ENCODE data around the gene AKR1C2.
"Not testable (repeated sequence)": the region's sequence is repeated elsewhere in the genome, so short reads cannot be mapped to it uniquely, and the experiment has no call there.

AKR1C2 gene

DNA sequence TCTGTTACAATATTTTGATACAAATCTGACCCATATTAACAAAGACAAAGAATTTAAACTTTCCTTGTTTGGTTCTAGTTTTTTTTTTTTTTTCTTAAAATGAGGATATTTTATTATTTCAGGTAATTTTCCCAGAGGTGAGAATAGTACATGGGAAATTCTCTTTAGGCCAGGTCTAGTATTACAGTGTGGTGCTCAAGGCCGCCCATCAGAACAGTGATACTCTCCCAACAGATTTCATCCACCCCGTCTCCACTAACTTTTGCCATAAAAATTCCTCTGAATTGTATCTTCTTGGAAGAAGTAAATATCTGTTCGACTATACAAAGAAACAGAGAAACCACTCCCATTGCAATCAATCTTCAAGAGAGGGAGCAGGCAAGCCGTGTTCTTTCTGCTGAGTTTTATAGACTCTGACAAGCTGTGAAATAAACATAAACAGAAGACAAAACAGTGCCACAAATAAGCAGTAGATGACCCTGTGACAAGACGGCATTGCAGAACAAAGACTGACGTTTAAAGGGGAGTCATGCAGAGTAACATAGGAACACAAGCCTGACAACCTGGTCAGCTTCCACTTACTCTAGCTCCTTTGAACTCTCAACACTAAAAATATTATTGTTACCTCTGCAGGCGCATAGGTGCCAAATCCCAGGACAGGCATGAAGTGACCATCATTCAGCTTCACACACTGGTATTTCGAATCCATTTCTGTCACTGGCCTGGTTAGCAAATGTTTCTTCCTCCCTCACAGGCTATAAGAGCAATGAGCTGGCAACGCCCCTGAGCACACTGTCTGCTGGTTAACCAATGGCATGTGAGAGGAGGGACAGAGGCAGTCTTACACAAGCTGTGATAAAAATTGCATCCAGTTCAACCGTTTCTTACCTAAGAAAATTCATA, at the start of gene AKR1C2:
Gene AKR1C2, minus strand, starts transcription at position 731 of the 903 bp plus-strand sequence. Its CDS starts 22 bp downstream, at position 709.
- DNase-seq = not testable (repeated sequence)

DNA sequence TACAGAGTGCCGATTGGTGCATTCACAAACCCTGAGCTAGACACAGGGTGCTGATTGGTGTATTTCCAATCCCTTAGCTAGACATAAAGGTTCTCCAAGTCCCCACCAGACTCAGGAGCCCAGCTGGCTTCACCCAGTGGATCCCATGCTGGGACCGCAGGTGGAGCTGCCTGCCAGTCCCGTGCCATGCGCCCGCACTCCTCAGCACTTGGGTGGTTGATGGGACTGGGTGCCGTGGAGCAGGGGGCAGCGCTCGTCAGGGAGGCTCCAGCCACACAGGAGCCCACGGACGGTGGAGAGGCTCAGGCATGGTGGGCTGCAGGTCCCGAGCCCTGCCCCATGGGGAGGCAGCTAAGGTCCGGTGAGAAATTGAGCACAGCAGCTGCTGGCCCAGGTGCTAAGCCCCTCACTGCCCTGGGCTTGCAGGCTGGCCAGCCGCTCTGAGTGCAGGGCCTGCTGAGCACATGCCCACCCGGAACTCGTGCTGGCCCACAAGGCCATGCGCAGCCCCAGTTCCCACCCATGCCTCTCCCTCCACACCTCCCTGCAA, 49.4 kb upstream of the AKR1C2 start:
- DNase-seq = not testable (repeated sequence)

DNA sequence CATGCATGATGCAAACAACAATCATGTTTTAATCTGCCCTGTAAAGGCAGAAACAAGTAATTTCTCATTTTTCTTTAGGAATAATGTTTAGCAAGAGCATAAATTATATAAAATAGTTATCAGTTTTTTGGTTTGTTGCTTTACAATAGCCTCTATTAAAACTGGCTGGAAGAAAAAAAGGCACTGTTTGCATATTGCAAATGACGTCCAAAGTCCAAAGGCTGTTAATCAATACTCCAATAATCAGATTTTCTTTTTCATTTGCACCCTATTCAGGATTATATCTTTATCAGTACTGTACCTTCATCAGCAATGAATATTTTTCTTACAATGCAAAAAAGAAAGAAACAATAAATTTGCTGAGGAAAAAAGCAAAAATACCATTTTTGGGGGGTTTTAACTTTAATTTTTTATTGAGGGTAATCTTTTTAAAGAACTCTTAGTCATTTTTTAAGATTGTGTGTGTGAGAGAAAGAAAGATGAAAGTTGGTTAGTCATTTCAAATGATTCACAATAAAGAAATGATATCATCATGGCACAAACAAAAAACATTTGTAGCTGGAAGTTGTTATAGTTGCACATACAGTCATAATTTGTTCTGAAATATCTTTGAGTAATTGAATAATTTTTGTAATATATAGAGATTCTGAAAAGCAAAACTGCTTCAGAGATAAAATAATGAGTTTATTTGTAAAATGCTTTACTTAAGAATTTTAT, 44.4 kb upstream of the AKR1C2 start:
- DNase-seq = no peak

DNA sequence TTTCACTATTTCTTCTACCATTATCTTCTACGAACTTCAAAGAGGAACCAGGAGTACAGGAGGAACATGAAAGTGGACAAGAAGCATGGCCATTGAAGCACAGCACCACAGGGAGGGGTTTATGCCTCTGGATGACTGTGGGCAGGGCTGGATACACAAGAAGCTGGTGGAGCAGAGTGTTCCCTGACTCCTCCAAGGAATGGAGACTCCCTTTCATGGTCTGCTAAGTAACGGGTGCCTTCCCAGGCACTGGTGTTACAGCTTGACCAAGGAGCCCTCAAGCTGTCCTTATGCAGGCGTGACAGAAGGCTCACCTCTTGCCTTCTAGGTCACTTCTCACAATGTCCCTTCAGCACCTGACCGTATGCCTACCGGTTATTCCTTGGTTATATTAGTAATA, 43.4 kb upstream of the AKR1C2 start:
- DNase-seq = not testable (repeated sequence)

DNA sequence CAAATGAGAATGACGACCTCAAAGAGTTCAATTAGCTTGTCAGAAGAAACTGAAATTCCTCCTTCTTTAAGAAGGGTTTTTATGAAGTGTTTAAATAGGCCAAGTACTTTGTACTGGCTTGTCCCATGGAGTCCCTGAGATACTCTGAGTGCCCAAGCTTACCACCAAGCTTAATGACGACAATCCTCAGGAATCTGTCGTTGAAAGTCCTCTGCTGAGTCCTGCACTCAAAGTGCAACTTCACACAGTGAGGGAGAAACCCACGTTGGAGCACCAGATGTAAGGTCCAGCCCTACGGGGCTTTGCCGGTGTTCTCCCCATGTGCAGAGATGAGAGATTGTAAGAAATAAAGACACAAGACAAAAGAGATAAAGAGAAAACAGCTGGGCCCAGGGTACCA, 42.8 kb upstream of the AKR1C2 start:
- DNase-seq = no peak

DNA sequence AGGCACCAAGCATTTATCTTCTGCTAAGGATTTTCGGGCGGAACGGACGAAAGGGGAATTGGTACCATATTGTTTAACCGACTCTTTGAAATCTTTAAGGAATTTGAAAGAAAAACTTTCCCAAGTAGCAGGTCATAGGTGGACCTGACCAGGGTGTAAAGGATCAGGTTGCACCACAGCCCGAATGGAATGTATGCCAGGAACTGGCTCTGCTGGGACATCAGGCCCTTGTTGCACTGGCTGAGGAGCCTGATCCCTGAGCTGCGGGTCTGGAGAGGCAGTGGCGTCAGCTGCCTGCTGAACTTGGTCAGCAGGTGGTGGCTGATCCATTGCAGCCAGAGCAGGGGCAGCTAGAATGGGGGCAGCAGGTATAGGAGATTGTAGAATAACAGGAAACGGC, 41.4 kb upstream of the AKR1C2 start:
- DNase-seq = no peak

DNA sequence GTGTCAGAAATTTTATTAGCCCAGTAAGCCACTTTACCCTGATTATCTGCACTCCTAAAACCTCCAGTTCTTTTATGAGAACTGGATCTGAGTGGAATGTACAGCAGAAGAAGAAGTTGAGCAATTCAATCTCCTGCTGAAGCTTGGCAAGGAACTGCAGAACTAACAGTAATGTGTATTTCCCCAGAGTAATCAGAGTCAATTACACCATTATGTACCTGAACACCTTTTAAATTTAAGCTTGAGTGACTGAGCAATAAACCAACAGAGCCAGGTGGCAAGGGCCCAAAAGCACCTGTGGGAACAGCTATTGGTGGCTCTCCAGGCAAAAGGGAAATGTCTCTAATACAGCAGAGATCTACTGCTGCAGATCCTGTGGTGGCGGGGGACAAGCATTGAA, 40.1 kb upstream of the AKR1C2 start:
- no peak for DNase-seq

DNA sequence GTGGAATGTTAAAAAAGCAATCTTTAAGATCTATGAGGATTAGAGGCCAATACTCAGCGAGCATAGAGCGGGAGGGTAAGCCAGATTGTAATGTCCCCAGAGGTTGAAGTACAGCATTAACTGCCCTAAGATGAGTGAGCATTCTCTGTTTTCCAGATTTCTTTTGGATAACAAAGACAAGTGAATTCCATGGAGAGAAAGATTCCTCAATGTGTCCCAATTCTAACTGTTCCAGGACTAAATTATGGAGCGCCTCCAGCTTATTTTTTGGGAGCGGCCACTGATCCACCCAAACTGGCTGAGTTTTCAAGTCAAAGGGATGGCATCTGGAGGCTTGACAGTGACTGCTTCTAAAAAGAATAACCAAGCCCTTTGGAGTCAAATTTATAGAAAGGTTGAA, 39.3 kb upstream of the AKR1C2 start:
- no peak for DNase-seq

DNA sequence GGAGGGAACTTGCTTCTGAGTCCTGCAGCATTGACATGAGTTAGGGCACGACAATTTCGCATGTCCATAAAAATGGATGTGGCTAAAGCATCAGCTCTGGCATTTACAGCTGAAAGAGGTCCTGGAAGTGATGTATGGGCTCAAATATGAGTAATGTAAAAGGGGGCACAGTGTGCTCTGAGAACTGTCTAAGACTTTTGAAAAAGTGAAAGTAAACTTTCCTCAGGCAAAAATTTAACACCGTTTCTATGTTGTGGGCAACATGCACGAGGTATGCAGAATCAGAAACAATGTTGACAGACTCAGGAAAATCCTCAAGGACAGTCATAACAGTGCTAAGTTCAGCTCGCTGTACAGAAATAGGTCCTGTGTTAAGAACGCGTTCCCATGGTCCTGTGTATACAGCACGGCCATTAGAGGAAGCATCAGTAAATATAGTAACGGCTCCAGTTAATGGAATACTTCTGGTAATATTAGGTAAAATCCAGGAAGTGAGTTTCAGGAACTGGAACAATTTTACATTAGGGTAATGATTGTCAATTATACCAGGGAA, 37.9 kb upstream of the AKR1C2 start:
- no peak for DNase-seq

DNA sequence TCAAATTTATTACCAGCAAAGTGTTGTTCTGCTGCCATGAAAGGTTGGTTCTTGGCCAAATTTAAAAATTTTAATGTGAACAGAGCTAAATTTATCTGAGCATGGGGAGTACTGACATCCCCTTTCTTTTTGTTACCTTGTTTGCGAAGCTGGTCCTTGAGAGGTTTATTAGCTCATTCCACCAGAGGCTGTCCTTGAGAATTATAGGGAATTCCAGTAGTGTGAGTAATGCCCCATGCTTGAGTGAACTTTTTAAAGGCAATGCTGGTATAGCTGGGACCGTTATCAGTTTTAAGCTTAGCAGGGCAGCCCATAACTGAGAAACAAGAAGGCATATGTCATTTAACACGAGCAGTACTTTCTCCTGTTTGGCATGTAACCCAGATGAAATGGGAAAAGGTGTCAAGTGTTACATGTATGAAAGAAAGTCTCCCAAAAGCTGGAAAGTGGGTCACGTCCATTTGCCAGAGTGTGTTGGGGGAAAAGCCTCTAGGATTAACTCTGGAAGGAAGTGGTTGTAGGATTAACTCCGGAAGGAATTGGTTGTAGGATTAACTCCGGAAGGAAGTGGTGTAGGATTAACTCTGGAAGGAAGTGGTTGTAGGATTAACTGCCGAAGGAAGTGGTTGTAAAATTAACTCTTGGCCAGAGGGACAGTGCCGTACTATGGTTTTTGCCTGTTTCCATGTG, 37.3 kb upstream of the AKR1C2 start:
- no peak for DNase-seq

DNA sequence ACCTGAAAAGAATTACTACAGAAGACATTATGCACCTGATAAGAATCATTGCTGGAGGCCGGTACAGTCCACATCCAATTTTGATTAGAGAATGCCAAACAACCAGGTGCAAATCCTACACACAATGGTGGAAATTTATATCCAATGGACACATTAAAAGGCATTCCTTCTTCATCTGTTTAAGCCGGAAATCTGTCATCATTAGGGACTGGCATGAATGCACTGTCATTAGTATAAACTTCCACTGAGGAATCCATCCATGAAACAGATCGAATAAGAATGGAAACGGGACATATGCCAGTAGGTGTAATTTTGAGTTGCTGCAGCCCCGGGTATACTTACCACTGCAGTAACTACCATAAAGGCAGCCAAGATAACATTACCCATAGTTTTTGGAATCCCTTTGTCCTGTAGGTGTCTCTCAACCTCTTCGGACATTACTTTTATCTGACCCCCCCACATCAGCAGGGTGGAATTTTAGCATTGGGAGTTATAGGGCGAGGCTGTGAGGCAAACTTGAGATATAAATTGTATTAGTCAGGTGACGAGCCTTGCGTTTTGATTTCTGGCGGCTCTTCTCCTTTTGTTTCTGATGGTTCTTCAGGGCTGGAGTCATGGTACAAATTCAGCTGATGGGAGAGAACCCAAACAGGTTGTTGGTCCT, 36.5 kb upstream of the AKR1C2 start:
- DNase-seq = no peak

DNA sequence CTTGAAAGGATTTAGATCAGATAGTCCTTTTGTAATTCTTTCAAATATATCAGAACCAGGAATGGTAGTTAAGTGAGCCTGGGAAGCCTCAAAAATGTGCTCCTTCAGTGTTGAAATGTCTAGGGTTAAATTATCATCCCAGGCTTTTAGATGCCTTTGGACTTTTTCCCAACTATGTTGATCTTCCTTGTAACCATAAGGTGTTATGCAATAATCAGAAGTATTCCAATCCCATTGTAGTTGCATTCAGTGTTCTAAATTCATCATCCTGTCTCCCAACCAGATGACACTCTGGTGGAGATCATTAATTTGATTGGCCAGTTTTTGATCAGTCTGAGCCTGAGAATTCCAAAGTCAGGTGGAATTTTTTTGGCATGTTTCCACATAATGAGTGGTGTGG, 35.1 kb upstream of the AKR1C2 start:
- DNase-seq = no peak

DNA sequence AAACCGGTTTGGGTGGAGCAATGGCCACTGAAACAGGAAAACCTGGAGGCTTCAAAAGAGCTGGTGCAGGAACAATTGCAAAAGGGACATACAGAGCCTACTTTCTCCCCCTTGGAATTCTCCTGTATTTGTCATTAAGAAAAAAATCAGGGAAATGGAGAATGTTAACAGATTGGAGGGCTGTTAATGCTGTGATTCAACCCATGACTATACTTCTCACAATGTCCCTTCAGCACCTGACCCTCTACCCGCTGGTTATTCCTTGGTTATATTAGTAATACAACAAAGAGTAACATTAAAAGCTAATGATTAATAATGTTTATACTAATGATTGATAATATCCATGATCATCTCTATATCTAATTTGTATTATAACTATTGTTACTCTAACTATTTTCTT, 34.4 kb upstream of the AKR1C2 start:
- DNase-seq = no peak

DNA sequence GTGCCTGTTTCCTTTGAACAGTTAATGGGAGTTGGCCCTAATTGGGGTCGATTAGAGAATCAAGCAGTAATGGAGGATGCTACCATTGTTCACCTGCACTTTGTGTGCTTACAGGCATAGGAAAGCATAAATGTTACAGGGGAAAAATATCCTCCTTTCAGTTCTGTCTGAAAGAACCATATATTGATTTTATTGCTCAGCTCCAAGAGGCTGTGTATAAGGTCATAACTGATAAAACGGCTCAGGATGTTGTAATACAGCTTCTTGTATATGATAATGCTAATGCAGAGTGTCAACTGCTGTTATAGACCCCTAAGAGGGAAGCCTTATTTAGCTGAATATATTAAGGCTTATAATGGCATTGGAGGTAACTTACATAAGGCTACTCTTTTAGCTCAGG, 32.9 kb upstream of the AKR1C2 start:
- no peak for DNase-seq

DNA sequence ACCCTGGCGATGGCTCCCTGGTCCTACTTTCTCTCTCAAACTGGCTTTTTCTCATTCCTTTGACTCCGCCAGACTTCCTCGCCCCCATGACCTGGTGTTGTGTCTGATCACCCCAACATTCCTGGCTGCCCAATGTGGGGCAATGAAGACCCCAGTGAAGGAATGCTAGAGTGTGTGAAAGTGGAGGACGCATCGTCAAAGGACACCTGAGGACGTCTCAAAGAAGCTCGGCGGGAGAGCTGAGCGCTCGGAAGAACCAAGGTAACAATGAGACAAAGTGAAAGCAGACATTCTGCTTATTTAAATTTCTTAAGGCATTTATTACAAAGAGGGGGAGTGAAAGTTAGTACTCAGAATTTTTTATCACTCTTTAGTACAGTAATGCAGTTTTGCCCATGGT, 31.7 kb upstream of the AKR1C2 start:
- no peak for DNase-seq

DNA sequence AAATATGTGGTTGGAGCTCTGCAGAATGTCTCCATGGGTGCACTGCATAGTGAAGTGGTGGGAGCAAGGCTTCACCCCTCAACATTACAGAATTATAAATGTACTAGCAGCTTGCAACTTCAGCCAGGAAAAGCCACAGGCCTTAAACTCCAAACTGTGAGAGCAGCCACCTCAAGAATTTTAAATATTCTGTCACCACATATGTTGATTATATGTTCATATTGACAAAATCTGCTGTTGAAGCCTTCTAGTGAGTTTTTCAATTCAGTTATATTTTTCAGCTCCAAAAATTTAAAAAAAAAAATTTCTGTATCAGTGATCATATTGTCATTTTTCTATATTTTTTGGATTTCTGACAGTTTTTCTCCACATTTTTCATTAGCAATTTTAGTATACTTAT, 30.9 kb upstream of the AKR1C2 start:
- no peak for DNase-seq

DNA sequence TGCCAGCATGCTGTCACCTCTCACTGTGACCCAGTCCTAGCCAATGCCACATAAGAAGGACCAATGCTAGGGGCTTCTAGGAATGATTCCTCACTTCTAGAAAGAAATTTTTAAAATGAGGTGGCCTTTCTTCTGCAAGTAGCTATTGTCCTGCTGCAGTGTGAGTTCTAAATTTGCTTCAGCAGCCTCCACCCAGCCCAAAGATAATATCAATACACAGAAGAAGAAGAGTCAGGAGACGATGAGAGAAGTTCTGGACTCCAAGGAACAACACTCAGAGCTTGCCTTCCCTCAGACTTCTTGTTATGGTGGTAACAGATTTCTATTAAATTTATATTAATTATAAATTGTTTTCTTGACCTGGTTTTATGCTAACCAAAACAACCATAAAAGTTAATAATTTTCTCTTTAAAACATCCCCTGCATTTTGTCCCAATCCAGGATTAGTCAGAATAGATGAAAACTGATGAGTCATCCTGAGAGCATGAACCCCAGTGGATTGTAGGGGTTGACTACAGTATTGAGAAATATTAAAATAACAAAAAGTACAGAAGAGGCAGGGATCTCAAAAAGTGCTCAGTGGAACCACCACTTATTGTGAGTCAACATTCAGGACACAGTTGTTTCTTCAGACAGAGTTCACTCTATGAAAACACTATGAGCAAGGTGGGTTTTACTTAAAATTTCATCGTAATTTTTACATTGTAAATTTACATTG, 29.6 kb upstream of the AKR1C2 start:
- no peak for DNase-seq

DNA sequence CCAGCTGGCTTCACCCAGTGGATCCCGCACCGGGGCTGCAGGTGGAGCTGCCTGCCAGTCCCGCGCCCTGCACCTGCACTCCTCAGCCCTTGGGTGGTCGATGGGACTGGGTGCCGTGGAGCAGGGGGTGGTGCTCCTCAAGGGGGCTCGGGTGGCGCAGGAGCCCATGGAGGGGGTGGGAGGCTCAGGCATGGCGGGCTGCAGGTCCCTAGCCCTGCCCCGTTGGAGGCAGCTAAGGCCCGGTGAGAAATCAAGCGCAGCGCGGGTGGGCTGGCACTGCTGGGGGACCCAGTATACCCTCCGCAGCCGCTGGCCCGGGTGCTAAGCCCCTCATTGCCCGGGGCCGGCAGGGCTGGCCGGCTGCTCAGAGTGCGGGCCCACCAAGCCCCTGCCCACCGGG, 28.8 kb upstream of the AKR1C2 start:
- not testable (repeated sequence) for DNase-seq

DNA sequence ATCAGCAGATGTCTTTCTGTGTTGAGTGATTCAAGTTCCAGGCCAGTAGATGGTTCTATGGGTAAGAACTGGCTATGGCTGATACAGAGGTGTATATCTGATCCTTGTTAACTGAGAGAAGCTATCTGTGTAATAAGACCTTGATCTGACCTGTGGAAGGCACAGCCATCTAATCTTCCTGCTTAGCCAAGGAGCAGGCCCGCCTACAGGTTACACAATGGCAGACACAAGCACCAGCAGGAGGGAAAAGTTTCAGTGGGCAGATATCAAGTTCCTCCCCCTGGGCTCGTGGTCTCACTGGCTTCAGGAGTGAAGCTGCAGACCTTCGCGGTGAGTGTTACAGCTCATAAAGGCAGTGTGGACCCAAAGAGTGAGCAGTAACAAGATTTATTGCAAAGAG, 27.9 kb upstream of the AKR1C2 start:
- DNase-seq = not testable (repeated sequence)

DNA sequence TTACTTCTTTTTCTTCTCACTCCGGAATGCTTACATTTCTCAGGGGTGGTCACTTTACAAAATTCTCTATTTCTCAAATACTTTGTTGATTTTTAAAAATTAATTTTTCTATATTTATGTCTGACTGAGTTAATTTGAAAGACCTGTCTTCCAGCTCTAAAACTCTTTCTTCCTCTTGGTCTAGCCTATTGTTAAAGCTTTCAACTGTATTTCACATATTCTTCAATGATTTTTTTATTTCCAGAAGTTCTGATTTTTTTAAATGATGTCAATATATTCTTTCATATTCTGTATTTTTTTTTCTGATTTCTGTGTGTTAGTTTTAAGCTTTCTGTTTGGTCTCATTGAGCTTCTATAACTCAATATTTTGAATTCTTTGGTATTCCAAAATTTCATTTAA, 27.3 kb upstream of the AKR1C2 start:
- DNase-seq = no peak

DNA sequence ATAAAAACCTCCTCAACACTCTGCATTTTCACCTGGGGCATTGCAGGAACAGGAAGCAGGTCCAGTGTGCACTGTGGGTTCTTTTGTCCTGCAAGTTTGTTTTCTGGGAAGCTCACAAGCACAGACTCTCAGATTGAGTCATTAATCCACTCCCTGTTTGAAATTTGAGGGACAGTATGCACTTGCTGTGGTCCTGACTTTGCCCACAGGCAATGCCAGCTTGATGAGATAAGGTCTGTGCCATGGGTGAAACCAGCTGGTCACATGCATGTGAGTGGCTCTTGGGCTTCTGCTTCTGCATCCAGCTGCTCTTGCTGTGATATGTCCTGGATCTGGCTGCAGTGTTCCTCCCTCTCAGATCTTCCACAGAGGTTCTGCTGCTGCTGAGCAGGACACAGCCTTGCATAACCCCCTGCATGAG, 21.8 kb upstream of the AKR1C2 start:
- DNase-seq = not testable (repeated sequence)
